Adrenal gland (tissue), 5 donors: ENCODE data around the gene PRLHR.

ENCODE experiments used
- CTCF ChIP-seq, 6 experiments: fragments of 450-650 bp in 4 of 6; fragments of 200-600 bp in 2 of 6; sonication (generic) in 1 of 6; IDR thresholded peaks; 1 replicate in 5 of 6; 2 replicates in 1 of 6; pipeline versions ENCODE4 v1.5.1 to v1.8.0; 2016 to 2021; ENCODE audit warnings: antibody characterized with exemption in 6 of 6, mild to moderate bottlenecking in 2 of 6, moderate library complexity in 1 of 6
- POLR2A ChIP-seq, 2 donors: fragments of 450-650 bp; IDR thresholded peaks; one replicate each; pipeline ENCODE4 v1.6.1; 2017; ENCODE audit warnings: antibody characterized with exemption in 2 of 2, mild to moderate bottlenecking in 2 of 2, moderate library complexity in 1 of 2
- donor health status: DM: no; HTN: no; CAD: no.

GRCh38 chr10:118544401-118544948 is 51.0 kb downstream of the PRLHR start:
- TF ChIP-seq CTCF (IDR thresholded peaks at IDR 0.05) (no peak), POLR2A (IDR thresholded peaks at IDR 0.05) (no peak)
